ENCODE data around the gene BET1.

BET1 gene, protein sequence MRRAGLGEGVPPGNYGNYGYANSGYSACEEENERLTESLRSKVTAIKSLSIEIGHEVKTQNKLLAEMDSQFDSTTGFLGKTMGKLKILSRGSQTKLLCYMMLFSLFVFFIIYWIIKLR

GRCh38 chr7:94004024-94004951 is at the start of gene BET1:
Gene BET1, minus strand, starts transcription at chr7:94004355. Its CDS starts 139 bp downstream, at chr7:94004216.
- H3K4me3 ChIP-seq (ENCODE audit: severe bottlenecking), result peak within 1 kb of the TSS; percentile 93
- H3K27ac ChIP-seq (ENCODE audit: poor library complexity, severe bottlenecking), result peak within 1 kb of the TSS; percentile 24
- ATAC-seq (ENCODE audit: low read depth) (peak; percentile 90), DNase-seq (ENCODE audit: low spot score) (peak; percentile 84)
- TF ChIP-seq, protein P1, sequence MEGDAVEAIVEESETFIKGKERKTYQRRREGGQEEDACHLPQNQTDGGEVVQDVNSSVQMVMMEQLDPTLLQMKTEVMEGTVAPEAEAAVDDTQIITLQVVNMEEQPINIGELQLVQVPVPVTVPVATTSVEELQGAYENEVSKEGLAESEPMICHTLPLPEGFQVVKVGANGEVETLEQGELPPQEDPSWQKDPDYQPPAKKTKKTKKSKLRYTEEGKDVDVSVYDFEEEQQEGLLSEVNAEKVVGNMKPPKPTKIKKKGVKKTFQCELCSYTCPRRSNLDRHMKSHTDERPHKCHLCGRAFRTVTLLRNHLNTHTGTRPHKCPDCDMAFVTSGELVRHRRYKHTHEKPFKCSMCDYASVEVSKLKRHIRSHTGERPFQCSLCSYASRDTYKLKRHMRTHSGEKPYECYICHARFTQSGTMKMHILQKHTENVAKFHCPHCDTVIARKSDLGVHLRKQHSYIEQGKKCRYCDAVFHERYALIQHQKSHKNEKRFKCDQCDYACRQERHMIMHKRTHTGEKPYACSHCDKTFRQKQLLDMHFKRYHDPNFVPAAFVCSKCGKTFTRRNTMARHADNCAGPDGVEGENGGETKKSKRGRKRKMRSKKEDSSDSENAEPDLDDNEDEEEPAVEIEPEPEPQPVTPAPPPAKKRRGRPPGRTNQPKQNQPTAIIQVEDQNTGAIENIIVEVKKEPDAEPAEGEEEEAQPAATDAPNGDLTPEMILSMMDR (IDR thresholded peaks at IDR 0.05; ENCODE audit: poor library complexity, severe bottlenecking), result no peak
- no peaks in the 10 kb centered on the region for H3K9me3 ChIP-seq (ENCODE audit: severe bottlenecking)
- no peaks in the 10 kb centered on the region for H3K27me3 ChIP-seq (ENCODE audit: insufficient read depth, poor library complexity, severe bottlenecking)
- H3K36me3 ChIP-seq (ENCODE audit: low read depth), result peaks cover 10% of the 10 kb centered on the region
- peaks cover 8% of the 10 kb centered on the region for H3K4me1 ChIP-seq (ENCODE audit: insufficient read depth, poor library complexity, severe bottlenecking)

- no peak overlapping the region for H3K27ac ChIP-seq (ENCODE audit: poor library complexity, severe bottlenecking)
- H3K4me3 ChIP-seq (ENCODE audit: severe bottlenecking), result no peak overlapping the region
- no peak for DNase-seq (ENCODE audit: low spot score)
- TF ChIP-seq, protein P1 (IDR thresholded peaks at IDR 0.05; ENCODE audit: poor library complexity, severe bottlenecking), result no peak
- H3K9me3 ChIP-seq (ENCODE audit: severe bottlenecking), result peaks cover 3% of the 10 kb centered on the region
- H3K27me3 ChIP-seq (ENCODE audit: insufficient read depth, poor library complexity, severe bottlenecking), result no peaks in the 10 kb centered on the region
- no peak for ATAC-seq (ENCODE audit: low read depth)
- H3K36me3 ChIP-seq (ENCODE audit: low read depth), result no peaks in the 10 kb centered on the region
- H3K4me1 ChIP-seq (ENCODE audit: insufficient read depth, poor library complexity, severe bottlenecking), result peaks cover 9% of the 10 kb centered on the region
Observed at GRCh38 chr7:94053532-94053931, 49.4 kb upstream of the BET1 start.

- H3K4me1 ChIP-seq (ENCODE audit: insufficient read depth, poor library complexity, severe bottlenecking), result peaks cover 9% of the 10 kb centered on the region
- H3K27me3 ChIP-seq (ENCODE audit: insufficient read depth, poor library complexity, severe bottlenecking), result no peaks in the 10 kb centered on the region
- peaks cover 3% of the 10 kb centered on the region for H3K9me3 ChIP-seq (ENCODE audit: severe bottlenecking)
- DNase-seq (ENCODE audit: low spot score) (no peak), ATAC-seq (ENCODE audit: low read depth) (no peak)
- H3K27ac ChIP-seq (ENCODE audit: poor library complexity, severe bottlenecking), result no peak overlapping the region
- no peaks in the 10 kb centered on the region for H3K36me3 ChIP-seq (ENCODE audit: low read depth)
- TF ChIP-seq, protein P1 (IDR thresholded peaks at IDR 0.05; ENCODE audit: poor library complexity, severe bottlenecking), result no peak
- H3K4me3 ChIP-seq (ENCODE audit: severe bottlenecking), result no peak overlapping the region
Observed at GRCh38 chr7:94052398-94053180, 48.4 kb upstream of the BET1 start.

DNA sequence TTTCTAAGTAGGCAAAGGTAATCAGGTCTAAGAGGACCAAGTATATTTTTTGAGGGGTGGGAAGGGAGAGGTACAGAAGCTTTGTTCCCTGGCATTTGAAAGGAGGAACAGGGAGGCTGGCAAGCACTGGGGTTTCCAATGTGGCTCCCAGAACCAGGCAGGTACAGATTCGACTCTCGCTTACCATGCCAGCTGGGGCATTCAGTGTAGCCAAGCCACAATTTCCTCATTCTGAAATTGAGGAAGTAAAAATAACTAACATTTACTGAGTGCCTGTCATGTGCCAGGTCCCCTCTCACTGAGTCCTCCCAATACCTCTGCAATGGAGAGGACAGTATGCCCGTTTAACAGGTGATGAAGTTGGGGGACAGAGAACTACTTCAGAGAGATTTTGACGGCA is 45.9 kb upstream of the BET1 start:
- Histone ChIP-seq H3K27me3 (ENCODE audit: insufficient read depth, poor library complexity, severe bottlenecking) (no peaks in the 10 kb centered on the region), H3K9me3 (ENCODE audit: severe bottlenecking) (no peaks in the 10 kb centered on the region), H3K4me1 (ENCODE audit: insufficient read depth, poor library complexity, severe bottlenecking) (no peaks in the 10 kb centered on the region), H3K36me3 (ENCODE audit: low read depth) (no peaks in the 10 kb centered on the region), H3K27ac (ENCODE audit: poor library complexity, severe bottlenecking) (no peak overlapping the region), H3K4me3 (ENCODE audit: severe bottlenecking) (no peak overlapping the region)
- TF ChIP-seq, protein P1 (IDR thresholded peaks at IDR 0.05; ENCODE audit: poor library complexity, severe bottlenecking), result no peak
- DNase-seq (ENCODE audit: low spot score) (no peak), ATAC-seq (ENCODE audit: low read depth) (no peak)
